ENCODE data around the gene RAET1G.
"Not testable (repeated sequence)": the region's sequence is repeated elsewhere in the genome, so short reads cannot be mapped to it uniquely, and the experiment has no call there.

Gene RAET1G

GRCh38 chr6:149915970-149916865 lies 6.7 kb downstream of the RAET1G start:
- Histone ChIP-seq H3K27me3 (replicated peaks; ENCODE audit: control insufficient read depth, insufficient read depth, low read length, poor library complexity, severe bottlenecking) (no peaks in the 10 kb centered on the region), H3K27ac (ENCODE audit: insufficient read depth, low read length, poor library complexity, severe bottlenecking) (no peak overlapping the region), H3K4me3 (ENCODE audit: insufficient read depth, low read depth, low read length, poor library complexity, severe bottlenecking) (no peak overlapping the region), H3K9me3 (ENCODE audit: control insufficient read depth, low read length) (no peaks in the 10 kb centered on the region), H3K36me3 (ENCODE audit: control insufficient read depth, insufficient read depth, low read length) (no peaks in the 10 kb centered on the region), H3K4me1 (ENCODE audit: control insufficient read depth, insufficient read depth, low read length, poor library complexity, severe bottlenecking) (no peaks in the 10 kb centered on the region)
- DNase-seq, result no peak

- H3K27ac ChIP-seq (ENCODE audit: insufficient read depth, low read length, poor library complexity, severe bottlenecking), result no peak overlapping the region
- DNase-seq, result no peak
- H3K4me1 ChIP-seq (ENCODE audit: control insufficient read depth, insufficient read depth, low read length, poor library complexity, severe bottlenecking), result no peaks in the 10 kb centered on the region
- H3K27me3 ChIP-seq (replicated peaks; ENCODE audit: control insufficient read depth, insufficient read depth, low read length, poor library complexity, severe bottlenecking), result no peaks in the 10 kb centered on the region
- no peaks in the 10 kb centered on the region for H3K36me3 ChIP-seq (ENCODE audit: control insufficient read depth, insufficient read depth, low read length)
- no peaks in the 10 kb centered on the region for H3K9me3 ChIP-seq (ENCODE audit: control insufficient read depth, low read length)
- H3K4me3 ChIP-seq (ENCODE audit: insufficient read depth, low read depth, low read length, poor library complexity, severe bottlenecking), result no peak overlapping the region
These were observed 9.2 kb downstream of the RAET1G start for GRCh38 chr6:149913540-149914240.

- Histone ChIP-seq H3K27me3 (replicated peaks; ENCODE audit: control insufficient read depth, insufficient read depth, low read length, poor library complexity, severe bottlenecking) (no peaks in the 10 kb centered on the region), H3K4me1 (ENCODE audit: control insufficient read depth, insufficient read depth, low read length, poor library complexity, severe bottlenecking) (no peaks in the 10 kb centered on the region), H3K4me3 (ENCODE audit: insufficient read depth, low read depth, low read length, poor library complexity, severe bottlenecking) (no peak overlapping the region), H3K27ac (ENCODE audit: insufficient read depth, low read length, poor library complexity, severe bottlenecking) (no peak overlapping the region), H3K36me3 (ENCODE audit: control insufficient read depth, insufficient read depth, low read length) (no peaks in the 10 kb centered on the region), H3K9me3 (ENCODE audit: control insufficient read depth, low read length) (no peaks in the 10 kb centered on the region)
- no peak for DNase-seq
These were observed 9.8 kb downstream of the RAET1G start for GRCh38 chr6:149913085-149913484.

DNA sequence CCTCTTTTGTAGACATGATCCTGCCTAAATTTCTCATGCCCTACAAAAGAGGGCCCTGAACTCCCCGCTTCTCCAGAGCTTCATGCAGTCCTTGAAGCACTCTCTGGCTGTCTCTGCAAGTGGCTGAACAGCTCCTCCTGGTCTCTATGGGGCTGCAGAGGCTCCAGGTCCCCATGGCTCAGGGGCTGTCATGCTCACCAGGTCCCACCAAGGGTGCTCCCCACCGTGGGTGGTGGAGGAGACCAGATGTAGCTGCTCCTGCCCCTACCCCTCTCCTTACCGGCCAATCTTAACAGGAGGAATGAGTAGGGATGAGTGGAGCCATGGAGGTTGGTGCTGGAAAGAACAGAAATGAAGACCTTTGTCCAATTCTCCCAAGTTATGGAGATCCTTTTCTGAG lies 10.2 kb downstream of the RAET1G start:
- not testable (repeated sequence) for H3K27me3 ChIP-seq (replicated peaks; ENCODE audit: control insufficient read depth, insufficient read depth, low read length, poor library complexity, severe bottlenecking); H3K27ac ChIP-seq (ENCODE audit: insufficient read depth, low read length, poor library complexity, severe bottlenecking); H3K4me3 ChIP-seq (ENCODE audit: insufficient read depth, low read depth, low read length, poor library complexity, severe bottlenecking); H3K9me3 ChIP-seq (ENCODE audit: control insufficient read depth, low read length); H3K36me3 ChIP-seq (ENCODE audit: control insufficient read depth, insufficient read depth, low read length); H3K4me1 ChIP-seq (ENCODE audit: control insufficient read depth, insufficient read depth, low read length, poor library complexity, severe bottlenecking); DNase-seq

DNA sequence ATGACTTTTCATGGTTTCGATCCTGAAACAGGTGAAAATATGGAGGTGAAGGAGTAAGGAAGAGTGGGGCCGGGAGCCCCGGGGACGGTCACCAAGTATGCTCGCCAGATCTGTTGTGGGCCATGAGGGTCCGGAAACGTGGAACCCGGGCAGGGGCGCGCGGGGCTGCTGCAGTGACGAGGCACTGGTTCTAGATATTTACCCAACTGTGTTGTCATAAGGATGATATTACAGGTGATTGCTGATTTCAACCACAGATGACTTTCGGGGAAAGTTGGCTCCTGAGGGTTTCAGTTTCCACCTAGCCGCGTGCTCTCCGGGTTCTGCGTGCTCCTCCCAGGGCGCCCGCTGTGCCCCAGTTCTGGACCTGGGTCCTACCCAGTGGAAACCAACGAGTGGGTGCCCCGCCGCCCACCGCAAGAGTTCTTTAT lies 12.2 kb downstream of the RAET1G start:
- Histone ChIP-seq H3K27me3 (replicated peaks; ENCODE audit: control insufficient read depth, insufficient read depth, low read length, poor library complexity, severe bottlenecking) (no peaks in the 10 kb centered on the region), H3K27ac (ENCODE audit: insufficient read depth, low read length, poor library complexity, severe bottlenecking) (no peak overlapping the region), H3K9me3 (ENCODE audit: control insufficient read depth, low read length) (no peaks in the 10 kb centered on the region), H3K4me3 (ENCODE audit: insufficient read depth, low read depth, low read length, poor library complexity, severe bottlenecking) (no peak overlapping the region), H3K4me1 (ENCODE audit: control insufficient read depth, insufficient read depth, low read length, poor library complexity, severe bottlenecking) (no peaks in the 10 kb centered on the region), H3K36me3 (ENCODE audit: control insufficient read depth, insufficient read depth, low read length) (no peaks in the 10 kb centered on the region)
- no peak for DNase-seq

DNA sequence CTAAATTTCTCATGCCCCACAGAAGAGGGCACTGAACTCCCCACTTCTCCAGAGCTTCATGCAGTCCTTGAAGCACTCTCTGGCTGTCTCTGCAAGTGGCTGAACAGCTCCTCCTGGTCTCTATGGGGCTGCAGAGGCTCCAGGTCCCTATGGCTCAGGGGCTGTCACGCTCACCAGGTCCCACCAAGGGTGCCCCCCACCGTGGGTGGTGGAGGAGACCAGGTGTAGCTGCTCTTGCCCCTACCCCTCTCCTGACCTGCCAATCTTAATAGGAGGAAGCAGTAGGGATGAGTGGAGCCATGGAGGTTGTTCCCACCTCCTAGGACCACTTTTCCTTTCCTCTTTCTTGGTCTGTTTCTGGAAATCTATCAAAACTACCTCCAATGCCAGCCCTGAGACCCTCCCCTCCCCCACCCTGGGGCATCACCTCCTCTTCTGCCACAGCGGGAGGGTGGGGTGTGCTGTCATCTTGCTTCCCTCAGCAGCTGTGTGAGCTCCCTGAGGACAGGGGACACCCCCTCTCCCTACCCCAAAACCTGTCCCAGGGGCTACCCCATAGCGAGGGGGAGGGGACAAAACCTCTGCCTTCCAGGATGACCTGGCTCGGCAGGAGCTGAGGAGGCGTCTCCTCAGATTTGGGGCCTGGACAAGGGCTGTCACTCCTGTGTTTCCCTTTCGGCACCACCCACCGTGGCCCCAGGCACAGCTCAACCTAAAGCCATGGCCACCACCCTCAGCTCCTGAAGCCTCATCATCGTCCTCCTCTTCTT lies 13.0 kb downstream of the RAET1G start:
- no peaks in the 10 kb centered on the region for H3K27me3 ChIP-seq (replicated peaks; ENCODE audit: control insufficient read depth, insufficient read depth, low read length, poor library complexity, severe bottlenecking)
- H3K9me3 ChIP-seq (ENCODE audit: control insufficient read depth, low read length), result no peaks in the 10 kb centered on the region
- no peak overlapping the region for H3K4me3 ChIP-seq (ENCODE audit: insufficient read depth, low read depth, low read length, poor library complexity, severe bottlenecking)
- H3K4me1 ChIP-seq (ENCODE audit: control insufficient read depth, insufficient read depth, low read length, poor library complexity, severe bottlenecking), result no peaks in the 10 kb centered on the region
- H3K27ac ChIP-seq (ENCODE audit: insufficient read depth, low read length, poor library complexity, severe bottlenecking), result no peak overlapping the region
- no peaks in the 10 kb centered on the region for H3K36me3 ChIP-seq (ENCODE audit: control insufficient read depth, insufficient read depth, low read length)
- DNase-seq, result no peak

GRCh38 chr6:149908480-149908879 lies 14.4 kb downstream of the RAET1G start:
- not testable (repeated sequence) for H3K27ac ChIP-seq (ENCODE audit: insufficient read depth, low read length, poor library complexity, severe bottlenecking); H3K9me3 ChIP-seq (ENCODE audit: control insufficient read depth, low read length); H3K4me3 ChIP-seq (ENCODE audit: insufficient read depth, low read depth, low read length, poor library complexity, severe bottlenecking); DNase-seq; H3K4me1 ChIP-seq (ENCODE audit: control insufficient read depth, insufficient read depth, low read length, poor library complexity, severe bottlenecking); H3K27me3 ChIP-seq (replicated peaks; ENCODE audit: control insufficient read depth, insufficient read depth, low read length, poor library complexity, severe bottlenecking); H3K36me3 ChIP-seq (ENCODE audit: control insufficient read depth, insufficient read depth, low read length)

- H3K36me3 ChIP-seq (ENCODE audit: control insufficient read depth, insufficient read depth, low read length), result no peaks in the 10 kb centered on the region
- no peak overlapping the region for H3K27ac ChIP-seq (ENCODE audit: insufficient read depth, low read length, poor library complexity, severe bottlenecking)
- H3K27me3 ChIP-seq (replicated peaks; ENCODE audit: control insufficient read depth, insufficient read depth, low read length, poor library complexity, severe bottlenecking), result no peaks in the 10 kb centered on the region
- no peak overlapping the region for H3K4me3 ChIP-seq (ENCODE audit: insufficient read depth, low read depth, low read length, poor library complexity, severe bottlenecking)
- no peaks in the 10 kb centered on the region for H3K9me3 ChIP-seq (ENCODE audit: control insufficient read depth, low read length)
- no peak for DNase-seq
- no peaks in the 10 kb centered on the region for H3K4me1 ChIP-seq (ENCODE audit: control insufficient read depth, insufficient read depth, low read length, poor library complexity, severe bottlenecking)
These were observed 15.6 kb downstream of the RAET1G start for GRCh38 chr6:149907317-149907716.

- H3K27ac ChIP-seq (ENCODE audit: insufficient read depth, low read length, poor library complexity, severe bottlenecking), result no peak overlapping the region
- H3K4me1 ChIP-seq (ENCODE audit: control insufficient read depth, insufficient read depth, low read length, poor library complexity, severe bottlenecking), result no peaks in the 10 kb centered on the region
- no peak overlapping the region for H3K4me3 ChIP-seq (ENCODE audit: insufficient read depth, low read depth, low read length, poor library complexity, severe bottlenecking)
- no peaks in the 10 kb centered on the region for H3K9me3 ChIP-seq (ENCODE audit: control insufficient read depth, low read length)
- H3K27me3 ChIP-seq (replicated peaks; ENCODE audit: control insufficient read depth, insufficient read depth, low read length, poor library complexity, severe bottlenecking), result no peaks in the 10 kb centered on the region
- DNase-seq, result no peak
- H3K36me3 ChIP-seq (ENCODE audit: control insufficient read depth, insufficient read depth, low read length), result no peaks in the 10 kb centered on the region
These were observed 16.5 kb downstream of the RAET1G start for GRCh38 chr6:149906405-149906804.

Measured in effector memory CD4-positive, alpha-beta T cell (primary cell).